Fibroblast of peridontal ligament (primary cell): Measurements from ENCODE around the gene ZSCAN26.
"Not testable (repeated sequence)": the region's sequence is repeated elsewhere in the genome, so short reads cannot be mapped to it uniquely, and the experiment has no call there.

ENCODE experiments used
- DNase-seq: peaks from one replicate; pipeline ENCODE4 v3.0.0-alpha.2; 2010; ENCODE audit errors: extremely low read depth

The ZSCAN26 gene

DNA sequence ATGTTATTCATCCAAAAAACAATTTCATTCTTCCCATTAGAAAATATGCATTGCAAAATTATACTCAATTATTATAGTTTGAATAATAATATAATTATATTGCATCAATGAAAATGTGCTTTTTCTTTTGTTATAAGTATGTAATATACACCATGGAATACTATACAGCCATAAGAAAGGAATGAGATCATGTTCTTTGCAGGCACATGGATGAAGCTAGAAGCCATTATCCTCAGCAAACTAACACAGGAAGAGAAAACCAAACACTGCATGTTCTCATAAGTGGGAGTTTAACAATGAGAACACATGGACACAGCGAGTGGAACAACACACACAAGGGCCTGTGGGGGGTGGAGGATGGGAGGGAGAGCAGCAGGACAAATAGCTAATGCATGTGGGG lies 9.9 kb upstream of the ZSCAN26 start:
- no peak for DNase-seq

DNA sequence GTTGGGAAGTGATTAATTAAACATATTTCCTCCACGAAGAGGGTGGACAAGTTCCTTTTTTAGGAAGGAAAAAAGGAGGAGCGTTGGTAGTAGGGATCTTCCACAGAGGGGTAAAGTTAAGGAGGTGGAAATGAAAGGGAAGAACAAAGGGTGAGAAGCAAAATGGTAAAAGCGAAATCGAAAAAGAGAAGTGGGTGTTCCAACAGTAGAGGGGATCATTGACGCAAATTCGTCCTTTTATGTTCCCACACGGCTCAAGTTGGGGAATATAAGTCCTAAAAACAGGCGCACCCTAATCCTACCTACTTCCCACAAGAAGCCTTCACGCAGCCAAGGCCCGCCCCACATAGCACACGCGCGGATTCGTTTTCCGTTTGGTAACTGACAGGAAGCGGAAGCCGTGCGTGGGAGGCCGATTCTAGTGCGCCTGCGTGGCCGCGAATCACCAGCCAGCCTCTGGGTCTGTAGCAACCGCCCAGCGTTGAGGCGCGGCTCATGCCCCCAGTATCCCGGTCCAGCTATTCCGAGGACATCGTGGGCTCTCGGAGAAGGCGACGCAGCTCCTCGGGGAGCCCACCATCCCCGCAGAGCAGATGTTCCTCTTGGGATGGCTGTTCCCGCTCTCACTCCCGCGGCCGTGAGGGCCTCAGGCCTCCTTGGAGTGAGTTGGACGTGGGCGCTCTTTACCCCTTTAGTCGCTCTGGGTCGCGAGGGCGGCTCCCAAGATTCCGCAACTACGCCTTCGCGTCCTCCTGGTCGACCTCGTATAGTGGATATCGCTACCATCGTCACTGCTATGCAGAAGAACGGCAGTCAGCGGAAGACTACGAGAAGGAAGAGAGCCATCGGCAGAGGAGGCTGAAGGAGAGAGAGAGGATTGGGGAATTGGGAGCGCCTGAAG lies 7.8 kb upstream of the ZSCAN26 start, which contains the start of gene NKAPL:
NKAPL (plus strand) TSS at position 421 of the 901 bp plus-strand sequence; CDS start at position 496, 75 bp downstream.
- peak; percentile 72 for DNase-seq

DNA sequence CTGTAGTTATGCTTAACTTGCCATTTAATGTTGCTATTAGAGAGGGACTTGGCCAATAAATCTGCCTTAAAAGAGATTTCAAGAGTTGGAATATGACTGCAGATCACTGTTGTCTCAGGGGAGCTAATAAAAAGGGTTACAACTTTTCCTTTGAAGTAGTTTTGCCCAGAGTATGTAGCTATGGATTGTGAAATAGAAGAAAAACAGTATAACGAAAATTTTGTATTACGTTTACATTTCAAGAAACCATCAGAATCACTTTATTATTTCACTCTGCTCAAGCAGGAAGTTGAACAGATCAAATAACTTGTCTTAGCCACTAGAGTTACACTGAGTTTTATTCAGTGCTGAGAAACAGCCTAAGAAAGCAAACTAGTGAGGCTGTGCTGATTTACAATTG lies 3.0 kb upstream of the ZSCAN26 start:
- DNase-seq: peak; percentile 28

DNA sequence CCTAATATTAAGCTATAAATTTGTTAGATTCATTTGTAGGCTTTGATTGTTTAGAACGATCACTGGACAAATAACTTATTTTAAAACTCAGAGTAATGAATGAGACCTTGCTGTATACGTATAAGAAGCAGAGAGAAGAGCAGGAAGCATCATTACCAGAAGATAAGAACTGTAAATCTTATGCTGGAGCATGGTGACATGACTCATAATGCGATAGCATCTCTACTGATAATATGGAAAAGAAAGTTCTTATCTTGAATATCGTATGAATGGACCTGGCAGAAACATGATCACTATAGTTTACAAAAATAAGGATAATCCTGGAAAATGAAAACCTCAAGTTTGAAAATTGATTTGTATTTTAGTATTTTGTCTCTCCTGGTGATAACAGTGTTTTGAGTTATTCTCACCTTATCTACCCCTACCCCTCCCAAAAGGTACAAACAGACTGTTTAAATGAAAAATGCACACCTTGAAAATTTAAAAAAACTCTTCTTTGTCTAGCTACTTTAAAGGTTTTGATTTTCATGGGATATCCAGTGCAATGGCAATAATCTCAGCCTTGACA lies 2.0 kb upstream of the ZSCAN26 start:
- DNase-seq: no peak

DNA sequence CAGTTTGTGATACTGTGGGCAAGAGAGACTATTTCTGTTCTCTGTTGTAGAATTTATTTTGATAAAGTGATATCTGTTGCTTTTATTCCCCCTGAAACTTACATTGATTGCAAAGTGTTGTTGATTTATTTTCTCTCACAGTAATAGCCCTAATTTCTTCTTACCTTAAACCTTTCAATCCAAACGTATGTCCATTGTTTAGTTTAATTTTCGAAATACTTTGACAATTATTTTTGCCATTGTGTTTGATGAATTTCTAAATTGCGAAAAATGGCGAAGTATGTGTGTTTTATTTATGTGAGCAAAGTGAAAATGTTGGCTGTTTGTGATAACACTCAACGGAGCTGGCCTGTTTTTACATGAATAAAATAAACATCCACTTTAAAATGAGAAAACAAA lies 381 bp upstream of the ZSCAN26 start:
- no peak for DNase-seq

DNA sequence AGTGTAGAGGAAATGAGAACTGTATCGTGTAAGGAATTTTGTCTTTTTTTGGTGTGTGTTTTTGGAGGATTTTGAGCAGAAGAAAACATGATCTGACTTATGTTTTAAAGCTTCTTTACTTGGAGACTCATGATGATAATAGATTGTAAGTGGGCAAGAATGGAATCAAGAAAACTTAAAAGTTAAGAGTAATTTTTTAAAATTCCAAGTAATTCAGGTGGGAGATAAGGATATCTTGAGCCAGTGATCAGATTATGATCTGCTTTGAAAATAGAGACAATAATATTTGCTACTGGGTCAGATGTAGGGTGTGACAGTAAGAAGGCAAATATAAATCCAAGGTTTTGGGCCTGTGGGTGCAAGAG lies 734 bp downstream of the ZSCAN26 start:
- DNase-seq: peak; percentile 10

DNA sequence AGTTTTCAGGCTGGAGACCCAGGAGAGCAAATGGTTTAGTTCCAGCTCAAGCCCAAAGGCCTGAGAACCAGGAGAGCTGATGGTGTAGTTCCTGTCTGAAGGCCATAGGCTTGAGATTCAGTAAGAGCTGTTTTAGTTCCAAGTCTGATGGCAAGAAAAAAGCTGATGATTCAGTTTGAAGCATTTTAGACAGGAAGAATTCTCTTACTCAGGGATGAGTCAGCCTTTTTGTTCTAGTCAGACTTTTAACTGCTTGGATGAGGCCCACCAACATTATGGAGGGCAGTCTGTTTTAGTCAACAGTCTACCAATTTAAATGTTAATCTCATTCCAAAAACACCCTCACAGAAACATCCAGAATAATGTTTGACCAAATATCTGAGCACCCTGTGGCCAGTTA lies 2.5 kb downstream of the ZSCAN26 start:
- DNase-seq: peak; percentile 86

DNA sequence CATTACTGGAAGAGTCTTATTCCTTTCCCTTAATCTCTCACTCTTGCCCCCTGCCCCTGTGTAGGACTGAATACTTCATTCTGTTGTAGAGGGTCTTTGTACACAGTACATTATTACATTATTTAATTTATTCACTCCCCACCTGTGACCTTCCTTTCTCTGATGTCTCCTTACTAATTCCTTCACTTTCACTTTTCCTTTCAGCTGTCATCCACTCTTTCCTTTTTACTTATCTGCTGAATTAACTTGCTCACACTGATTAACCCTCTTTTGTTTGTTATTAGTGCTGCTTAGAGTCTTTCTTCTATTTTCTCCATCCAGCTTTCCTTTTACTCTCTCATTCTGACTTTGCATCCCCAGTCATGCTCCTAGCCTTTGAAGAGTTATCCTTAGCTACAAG lies 7.9 kb downstream of the ZSCAN26 start:
- DNase-seq: no peak

GRCh38 chr6:28277746-28278145 lies 10.8 kb downstream of the ZSCAN26 start:
- DNase-seq: peak; percentile 11

- peak; percentile 3 for DNase-seq
Measured at GRCh38 chr6:28280595-28281287, 13.8 kb downstream of the ZSCAN26 start.

- DNase-seq: peak; percentile 68
Measured at GRCh38 chr6:28281288-28282064, 14.5 kb downstream of the ZSCAN26 start, which contains the start of gene PGBD1. Gene PGBD1 (plus strand): TSS chr6:28281572. CDS start chr6:28283814, 2,242 bp downstream.

- peak; percentile 14 for DNase-seq
Measured at GRCh38 chr6:28282926-28283325, 16.0 kb downstream of the ZSCAN26 start.

DNA sequence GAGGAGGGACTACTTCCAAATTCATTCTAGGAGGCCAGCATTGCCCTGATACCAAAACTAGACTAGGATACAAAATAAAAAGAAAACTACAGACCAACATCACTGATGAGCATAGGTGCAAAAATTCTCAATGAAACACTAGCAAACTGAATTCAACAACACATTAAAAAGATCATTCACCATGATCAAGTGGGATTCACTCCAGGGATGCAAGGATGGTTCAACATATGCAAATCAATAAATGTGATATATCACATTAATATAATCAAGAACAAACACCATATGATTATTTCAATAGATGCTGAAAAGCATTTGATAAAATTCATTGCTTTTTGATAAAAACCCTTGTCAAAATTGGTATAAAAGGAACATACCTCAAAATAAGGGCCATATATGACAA lies 24.6 kb downstream of the ZSCAN26 start:
- DNase-seq: no peak

GRCh38 chr6:28295326-28295725 lies 28.4 kb downstream of the ZSCAN26 start:
- no peak for DNase-seq

DNA sequence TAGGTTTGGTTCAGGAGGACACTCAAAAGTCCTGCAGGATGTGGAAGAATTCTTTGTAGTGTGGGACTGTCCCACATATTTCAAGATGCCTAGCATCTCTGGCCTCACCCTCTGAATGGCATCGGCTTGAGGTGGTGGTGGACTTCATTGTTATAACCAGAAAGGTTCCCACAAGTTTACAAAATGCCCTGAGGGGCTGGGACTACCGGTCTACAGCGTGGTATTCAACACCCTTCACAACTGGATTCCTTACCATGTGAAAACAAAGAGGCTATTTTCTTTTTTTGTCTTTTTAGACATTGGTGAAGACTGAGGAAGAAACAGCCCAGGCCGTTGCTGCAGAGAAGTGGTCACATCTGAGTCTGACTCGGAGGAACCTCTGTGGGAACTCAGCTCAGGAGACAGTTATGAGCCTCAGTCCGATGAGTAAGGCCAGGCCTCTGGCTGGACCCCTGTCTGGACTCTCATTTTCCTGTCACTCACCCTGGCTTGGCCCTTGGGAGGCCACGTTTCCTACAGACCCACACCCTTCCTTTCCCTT lies 29.6 kb downstream of the ZSCAN26 start:
- no peak for DNase-seq

- DNase-seq: no peak
Measured at GRCh38 chr6:28303570-28303969, 36.6 kb downstream of the ZSCAN26 start.

DNA sequence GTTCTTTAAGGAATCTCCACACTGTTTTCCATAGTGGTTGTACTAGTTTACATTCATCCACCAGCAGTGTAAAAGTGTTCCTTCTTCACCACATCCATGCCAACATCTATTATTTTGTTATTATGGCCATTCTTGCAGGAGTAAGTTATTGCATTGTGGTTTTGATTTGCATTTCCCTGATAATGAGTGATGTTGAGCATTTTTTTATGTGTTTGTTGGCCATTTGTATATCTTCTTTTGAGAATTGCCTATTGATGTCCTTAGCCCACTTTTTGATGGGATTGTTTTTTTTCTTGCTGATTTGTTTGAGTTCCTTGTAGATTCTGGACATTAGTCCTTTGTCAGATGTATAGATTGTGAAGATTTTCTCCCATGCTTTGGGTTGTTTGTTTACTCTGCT lies 39.4 kb downstream of the ZSCAN26 start:
- not testable (repeated sequence) for DNase-seq

GRCh38 chr6:28311139-28311823 lies 44.3 kb downstream of the ZSCAN26 start:
- no peak for DNase-seq

DNA sequence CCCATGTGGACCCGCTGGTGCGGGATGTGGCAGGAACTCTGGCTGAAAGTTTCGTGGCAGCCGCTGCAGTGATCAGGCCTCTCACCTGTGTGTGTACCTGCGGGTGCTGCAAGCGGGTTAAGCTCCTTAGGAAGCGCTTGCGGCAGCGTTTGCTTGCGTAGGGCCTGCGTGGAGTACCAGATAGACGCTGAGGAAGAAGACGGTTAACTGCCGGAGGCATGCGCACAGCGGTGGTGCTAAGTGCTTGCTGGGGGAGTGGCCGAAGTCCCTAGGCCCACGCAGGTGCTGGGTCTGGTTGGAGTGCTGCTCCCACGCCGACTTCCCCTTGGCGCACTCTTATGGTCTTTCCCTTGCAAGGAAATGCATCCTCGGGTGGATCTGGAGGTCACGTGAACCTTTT lies 46.0 kb downstream of the ZSCAN26 start:
- DNase-seq: no peak

DNA sequence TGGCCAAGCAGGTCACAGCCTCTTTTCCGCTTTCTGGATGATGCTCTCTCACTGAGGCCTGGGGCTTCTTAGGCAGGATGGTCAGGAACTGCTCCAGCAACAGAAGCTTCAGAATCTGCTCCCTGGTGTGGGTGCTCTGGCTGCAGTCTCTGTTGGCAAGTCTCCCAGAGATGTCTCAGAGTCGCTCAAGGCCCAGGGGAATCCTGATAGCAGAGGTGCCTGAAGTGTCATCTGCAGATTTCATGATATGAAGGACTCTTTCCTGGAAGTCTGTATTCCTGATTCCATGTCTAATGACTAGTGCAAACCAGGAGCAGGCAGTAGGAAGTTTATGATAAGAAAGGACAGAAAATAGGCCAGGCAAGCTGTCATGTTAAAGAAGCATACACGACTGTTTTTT lies 48.7 kb downstream of the ZSCAN26 start:
- DNase-seq: no peak

DNA sequence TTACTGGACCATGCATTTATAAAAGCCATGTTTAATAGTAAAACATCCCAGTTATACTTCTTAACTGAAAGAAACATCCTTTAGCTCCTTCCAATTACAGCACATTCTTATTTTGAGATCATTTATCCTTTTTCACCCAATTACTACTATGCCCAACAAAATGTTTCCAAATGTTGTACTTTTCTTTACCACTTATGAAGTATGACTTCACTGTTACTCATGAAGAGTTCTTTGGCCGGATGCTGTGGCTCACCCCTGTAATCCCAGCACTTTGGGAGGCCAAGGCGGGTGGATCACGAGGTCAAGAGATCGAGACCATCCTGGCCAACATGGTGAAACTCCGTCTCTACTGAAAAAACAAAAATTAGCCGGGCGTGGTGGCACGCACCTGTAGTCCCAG lies 50.9 kb downstream of the ZSCAN26 start:
- peak; percentile 10 for DNase-seq
